ENCODE results near the gene HSP90AA1. TPM values are rescaled to one million over a fixed set of nuclear protein-coding genes. Genes with fewer than 3 reads are reported as not detected.
A peak's percentile ranks its signal among the peaks of the same experiment; 100 is the strongest.
"Not testable (repeated sequence)": the region's sequence is repeated elsewhere in the genome, so short reads cannot be mapped to it uniquely, and the experiment has no call there.

The HSP90AA1 gene
- 473 TPM for total RNA-seq
- long read RNA-seq, partial matches to known transcripts, result 346 of 375 reads
- long read RNA-seq, other reads (novel, unspliced or antisense), result 25 of 375 reads

GRCh38 chr14:102086972-102087761, at the start of gene HSP90AA1:
Gene HSP90AA1 (minus strand): TSS chr14:102087044. CDS start chr14:102086378, 666 bp downstream.
- peak; percentile 99 for DNase-seq (ENCODE audit: low spot score)

- not testable (repeated sequence) for DNase-seq (ENCODE audit: low spot score)
Observed at GRCh38 chr14:102135456-102135855, 48.6 kb upstream of the HSP90AA1 start.

- DNase-seq (ENCODE audit: low spot score), result not testable (repeated sequence)
Observed at GRCh38 chr14:102134719-102135118, 47.9 kb upstream of the HSP90AA1 start.

- not testable (repeated sequence) for DNase-seq (ENCODE audit: low spot score)
Observed at GRCh38 chr14:102134021-102134420, 47.2 kb upstream of the HSP90AA1 start.

GRCh38 chr14:102131741-102132140, 44.9 kb upstream of the HSP90AA1 start:
- no peak for DNase-seq (ENCODE audit: low spot score)

- no peak for DNase-seq (ENCODE audit: low spot score)
Observed at GRCh38 chr14:102126807-102127455, 40.1 kb upstream of the HSP90AA1 start.

- DNase-seq (ENCODE audit: low spot score), result no peak
Observed at GRCh38 chr14:102125546-102125945, 38.7 kb upstream of the HSP90AA1 start.

GRCh38 chr14:102124419-102124818, 37.6 kb upstream of the HSP90AA1 start:
- no peak for DNase-seq (ENCODE audit: low spot score)

- DNase-seq (ENCODE audit: low spot score), result no peak
Observed at GRCh38 chr14:102121567-102121966, 34.7 kb upstream of the HSP90AA1 start.

- peak; percentile 47 for DNase-seq (ENCODE audit: low spot score)
Observed at GRCh38 chr14:102120888-102121287, 34.0 kb upstream of the HSP90AA1 start.

GRCh38 chr14:102117852-102118251, 31.0 kb upstream of the HSP90AA1 start:
- peak; percentile 59 for DNase-seq (ENCODE audit: low spot score)

GRCh38 chr14:102116361-102117180, 29.7 kb upstream of the HSP90AA1 start:
- DNase-seq (ENCODE audit: low spot score), result peak; percentile 75

- DNase-seq (ENCODE audit: low spot score), result no peak
Observed at GRCh38 chr14:102111101-102111500, 24.3 kb upstream of the HSP90AA1 start.

- not testable (repeated sequence) for DNase-seq (ENCODE audit: low spot score)
Observed at GRCh38 chr14:102109332-102109731, 22.5 kb upstream of the HSP90AA1 start.

- peak; percentile 37 for DNase-seq (ENCODE audit: low spot score)
Observed at GRCh38 chr14:102105369-102105768, 18.5 kb upstream of the HSP90AA1 start.

GRCh38 chr14:102103062-102103695, 16.3 kb upstream of the HSP90AA1 start:
- peak; percentile 39 for DNase-seq (ENCODE audit: low spot score)

- DNase-seq (ENCODE audit: low spot score), result no peak
Observed at GRCh38 chr14:102097441-102098135, 10.7 kb upstream of the HSP90AA1 start.

GRCh38 chr14:102096569-102097188, 9.8 kb upstream of the HSP90AA1 start:
- DNase-seq (ENCODE audit: low spot score), result no peak

GRCh38 chr14:102095871-102096568, 9.2 kb upstream of the HSP90AA1 start:
- DNase-seq (ENCODE audit: low spot score), result no peak

Measured in mesenteric fat pad (tissue), 1 donor.